DMS153 treated with DMSO at 0.1 percent for 48 hours (cell line): ENCODE measurements around the gene STEAP3.

ENCODE experiments used
- DNase-seq: peaks from one replicate; lab custom pipeline; 2025; ENCODE audit not compliant: unreplicated experiment; lab: John Stamatoyannopoulos, UW

STEAP3 gene

GRCh38 chr2:119246884-119247843 lies 23.5 kb downstream of the STEAP3 start:
- no peak for DNase-seq

GRCh38 chr2:119247844-119248271 lies 24.2 kb downstream of the STEAP3 start:
- no peak for DNase-seq

GRCh38 chr2:119248311-119248710 lies 24.7 kb downstream of the STEAP3 start:
- no peak for DNase-seq

GRCh38 chr2:119248751-119249150 lies 25.1 kb downstream of the STEAP3 start:
- DNase-seq = no peak

- no peak for DNase-seq
These were observed 25.7 kb downstream of the STEAP3 start for GRCh38 chr2:119249311-119249710.

GRCh38 chr2:119249855-119250717 lies 26.5 kb downstream of the STEAP3 start:
- no peak for DNase-seq

- no peak for DNase-seq
These were observed 27.2 kb downstream of the STEAP3 start for GRCh38 chr2:119250718-119251290.

- no peak for DNase-seq
These were observed 28.0 kb downstream of the STEAP3 start for GRCh38 chr2:119251652-119252051.

GRCh38 chr2:119252186-119253113 lies 28.8 kb downstream of the STEAP3 start:
- no peak for DNase-seq

- no peak for DNase-seq
These were observed 29.6 kb downstream of the STEAP3 start for GRCh38 chr2:119253114-119253702.

- no peak for DNase-seq
These were observed 30.3 kb downstream of the STEAP3 start for GRCh38 chr2:119253760-119254600.

GRCh38 chr2:119254601-119255080 lies 31.0 kb downstream of the STEAP3 start:
- no peak for DNase-seq

- peak; percentile 55 for DNase-seq
These were observed 32.3 kb downstream of the STEAP3 start for GRCh38 chr2:119255760-119256581.

- no peak for DNase-seq
These were observed 32.9 kb downstream of the STEAP3 start for GRCh38 chr2:119256582-119256921.

- no peak for DNase-seq
These were observed 33.6 kb downstream of the STEAP3 start for GRCh38 chr2:119257198-119257597.

GRCh38 chr2:119259296-119259860 lies 35.7 kb downstream of the STEAP3 start:
- DNase-seq = no peak

GRCh38 chr2:119260646-119261492 lies 37.2 kb downstream of the STEAP3 start:
- no peak for DNase-seq
